OCI-LY7 (cell line): ENCODE data around the gene DNAI7. TPM values are rescaled to one million over a fixed set of nuclear protein-coding genes. Genes with fewer than 3 reads are reported as not detected.

Source experiments
- BruUV-seq: library from RNA; stranded (reverse); fragments of 400-500 nt; replicated peaks from 2 replicates; lab custom pipeline; 2021; lab: Mats Ljungman, UMichigan
- CTCF ChIA-PET: fragments of 300-600 bp; sonication (Branson Sonifier 250); formaldehyde crosslinking; loops from one replicate; lab custom pipeline; 2022; ENCODE audit warnings: antibody characterized with exemption; ENCODE audit not compliant: unreplicated experiment; lab: Charles Lee
- POLR2A ChIA-PET: fragments of 300-600 bp; sonication (Branson Sonifier 250); formaldehyde crosslinking; loops from one replicate; lab custom pipeline; 2022; ENCODE audit warnings: antibody characterized with exemption; lab: Charles Lee
- DNase-seq: peaks from one replicate; pipeline ENCODE4 v3.0.0-alpha.2; 2015; ENCODE audit warnings: low spot score
- H2AFZ ChIP-seq: fragments of 200-600 bp; sonication (generic), shearing (Covaris generic); 2 replicates; pipeline ENCODE4 v1.6.1; 2014; ENCODE audit warnings: mild to moderate bottlenecking, antibody characterized with exemption, low read length, moderate library complexity
- H3K27ac ChIP-seq: fragments of 200-600 bp; sonication (generic); 2 replicates; pipeline ENCODE4 v1.5.1; 2014; ENCODE audit warnings: mixed run types, low read depth, mild to moderate bottlenecking, moderate library complexity, low read length, inconsistent platforms; ENCODE audit not compliant: poor library complexity, severe bottlenecking
- H3K36me3 ChIP-seq: fragments of 200-600 bp; sonication (generic); 2 replicates; pipeline ENCODE4 v1.6.1; 2014; ENCODE audit warnings: mild to moderate bottlenecking, antibody characterized with exemption, low read length, moderate library complexity, mixed read lengths; ENCODE audit not compliant: insufficient read depth
- H3K4me1 ChIP-seq: fragments of 200-600 bp; sonication (generic); 2 replicates; pipeline ENCODE4 v1.5.1; 2014; ENCODE audit warnings: mild to moderate bottlenecking, low read length; ENCODE audit not compliant: insufficient read depth, poor library complexity, severe bottlenecking
- H3K4me2 ChIP-seq: fragments of 200-600 bp; sonication (generic); 2 replicates; pipeline ENCODE4 v1.6.1; 2014; ENCODE audit warnings: mild to moderate bottlenecking, low read length
- H3K4me3 ChIP-seq: fragments of 200-600 bp; sonication (generic); 2 replicates; pipeline ENCODE4 v1.5.1; 2014; ENCODE audit warnings: mild to moderate bottlenecking, low read depth, low read length; ENCODE audit not compliant: poor library complexity, severe bottlenecking
- H3K79me2 ChIP-seq: fragments of 200-600 bp; sonication (generic); 2 replicates; pipeline ENCODE4 v1.6.1; 2016; ENCODE audit warnings: low read depth, mild to moderate bottlenecking, low read length, moderate library complexity, mixed read lengths; ENCODE audit not compliant: insufficient read depth
- H3K9me2 ChIP-seq: fragments of 200-600 bp; sonication (generic); 2 replicates; pipeline ENCODE4 v1.6.1; 2016; ENCODE audit warnings: mild to moderate bottlenecking, low read length, mixed read lengths; ENCODE audit not compliant: insufficient read depth
- H3K9me3 ChIP-seq: fragments of 200-600 bp; sonication (generic); 2 replicates; pipeline ENCODE4 v1.6.1; 2014; ENCODE audit warnings: mild to moderate bottlenecking, mixed run types, low read length, mixed read lengths
- H4K20me1 ChIP-seq: fragments of 200-600 bp; sonication (generic); 2 replicates; pipeline ENCODE4 v1.6.1; 2014; ENCODE audit warnings: mild to moderate bottlenecking, antibody characterized with exemption, low read length, moderate library complexity, mixed read lengths; ENCODE audit not compliant: insufficient read depth
- CTCF ChIP-seq: fragments of 200-600 bp; sonication (generic); conservative IDR thresholded peaks from 2 replicates; pipeline ENCODE4 v1.5.1; 2014; ENCODE audit warnings: mild to moderate bottlenecking, antibody characterized with exemption, low read length, moderate library complexity, mixed read lengths
- EZH2phosphoT487 ChIP-seq: fragments of 200-600 bp; sonication (generic); IDR thresholded peaks from 2 replicates; pipeline ENCODE4 v1.6.1; 2018; ENCODE audit warnings: low read depth, borderline replicate concordance, mild to moderate bottlenecking, mixed run types, antibody characterized with exemption, low read length, moderate library complexity, mixed read lengths
- intact Hi-C: fragments of 100-400 bp; cut with micrococcal nuclease; formaldehyde crosslinking; loops from one replicate; pipeline ENCODE4 v1.10.0; 2022; ENCODE audit not compliant: unreplicated experiment
- total RNA-seq, 2 experiments: library from RNA; depleted of rRNA in 1 of 2; stranded (reverse); fragments of >200 nt in 1 of 2; shearing (Covaris generic) in 1 of 2; gene quantifications; 2 replicates each; pipeline ENCODE4 v1.2.3, GENCODE V29; 2014 to 2022

Gene DNAI7
- total RNA-seq, 2 experiments from 2014 or later, result not detected

GRCh38 chr12:25102402-25102801 is 92.6 kb downstream of the DNAI7 start:
- BruUV-seq, result no TSS peak
- Histone ChIP-seq H3K9me2 (no peaks in the 10 kb centered on the region), H4K20me1 (peaks cover 9% of the 10 kb centered on the region; the same call in 1 of the 2 replicates), H3K4me1 (no peaks in the 10 kb centered on the region), H3K9me3 (no peaks in the 10 kb centered on the region), H3K36me3 (peaks cover 95% of the 10 kb centered on the region), H2AFZ (no peak overlapping the region), H3K4me3 (no peak overlapping the region), H3K27ac (no peak overlapping the region), H3K79me2 (peaks cover 19% of the 10 kb centered on the region; the same call in 1 of the 2 replicates), H3K4me2 (no peak overlapping the region)
- POLR2A ChIA-PET, result interaction anchor here (1.6 kb wide), 1 partner anchor 20 kb away, joined by 4 read pairs; no protein-coding TSS in a partner anchor
- no peak for DNase-seq
- intact Hi-C loops, result no loop called here
- CTCF ChIA-PET, result no interaction called here
- TF ChIP-seq EZH2phosphoT487 (no peak), CTCF (no peak)

- H3K36me3 ChIP-seq, result peaks cover 99% of the 10 kb centered on the region
- peak overlapping the region; percentile 25 for H3K27ac ChIP-seq
- H3K4me2 ChIP-seq, result no peak overlapping the region
- peaks cover 11% of the 10 kb centered on the region; the same call in 1 of the 2 replicates for H4K20me1 ChIP-seq
- no peaks in the 10 kb centered on the region for H3K9me2 ChIP-seq
- no peak for TF ChIP-seq EZH2phosphoT487
- no peak for TF ChIP-seq CTCF
- H3K4me1 ChIP-seq, result no peaks in the 10 kb centered on the region
- H3K79me2 ChIP-seq, result peaks cover 32% of the 10 kb centered on the region; the same call in 1 of the 2 replicates
- no peaks in the 10 kb centered on the region for H3K9me3 ChIP-seq
- DNase-seq, result no peak
- no peak overlapping the region for H2AFZ ChIP-seq
- POLR2A ChIA-PET, result interaction anchor here (0.5 kb wide), 1 partner anchor 89 kb away, joined by 9 read pairs; no protein-coding TSS in a partner anchor
- H3K4me3 ChIP-seq, result no peak overlapping the region
- intact Hi-C loops, result no loop called here
- CTCF ChIA-PET, result no interaction called here
- no TSS peak for BruUV-seq
These were observed 93.9 kb downstream of the DNAI7 start for GRCh38 chr12:25101092-25101445.

- H2AFZ ChIP-seq, result no peak overlapping the region
- POLR2A ChIA-PET, result no interaction called here
- TF ChIP-seq CTCF, result no peak
- TF ChIP-seq EZH2phosphoT487, result no peak
- H3K4me2 ChIP-seq, result no peak overlapping the region
- peaks cover 99% of the 10 kb centered on the region for H3K36me3 ChIP-seq
- peak overlapping the region; percentile 25 for H3K27ac ChIP-seq
- CTCF ChIA-PET, result no interaction called here
- peaks cover 32% of the 10 kb centered on the region; the same call in 1 of the 2 replicates for H3K79me2 ChIP-seq
- H3K9me3 ChIP-seq, result no peaks in the 10 kb centered on the region
- no TSS peak for BruUV-seq
- H3K4me3 ChIP-seq, result no peak overlapping the region
- 0 out of 2 replicates have a peak, but pooled peaks cover 8% of the 10 kb centered on the region for H4K20me1 ChIP-seq
- H3K4me1 ChIP-seq, result no peaks in the 10 kb centered on the region
- DNase-seq, result no peak
- intact Hi-C loops, result no loop called here
- H3K9me2 ChIP-seq, result no peaks in the 10 kb centered on the region
These were observed 94.5 kb downstream of the DNAI7 start for GRCh38 chr12:25100194-25101091.
